ENCODE measurements around the gene TBX15. TPM values are rescaled to one million over a fixed set of nuclear protein-coding genes. Genes with fewer than 3 reads are reported as not detected.

The TBX15 gene
- not detected for total RNA-seq

DNA sequence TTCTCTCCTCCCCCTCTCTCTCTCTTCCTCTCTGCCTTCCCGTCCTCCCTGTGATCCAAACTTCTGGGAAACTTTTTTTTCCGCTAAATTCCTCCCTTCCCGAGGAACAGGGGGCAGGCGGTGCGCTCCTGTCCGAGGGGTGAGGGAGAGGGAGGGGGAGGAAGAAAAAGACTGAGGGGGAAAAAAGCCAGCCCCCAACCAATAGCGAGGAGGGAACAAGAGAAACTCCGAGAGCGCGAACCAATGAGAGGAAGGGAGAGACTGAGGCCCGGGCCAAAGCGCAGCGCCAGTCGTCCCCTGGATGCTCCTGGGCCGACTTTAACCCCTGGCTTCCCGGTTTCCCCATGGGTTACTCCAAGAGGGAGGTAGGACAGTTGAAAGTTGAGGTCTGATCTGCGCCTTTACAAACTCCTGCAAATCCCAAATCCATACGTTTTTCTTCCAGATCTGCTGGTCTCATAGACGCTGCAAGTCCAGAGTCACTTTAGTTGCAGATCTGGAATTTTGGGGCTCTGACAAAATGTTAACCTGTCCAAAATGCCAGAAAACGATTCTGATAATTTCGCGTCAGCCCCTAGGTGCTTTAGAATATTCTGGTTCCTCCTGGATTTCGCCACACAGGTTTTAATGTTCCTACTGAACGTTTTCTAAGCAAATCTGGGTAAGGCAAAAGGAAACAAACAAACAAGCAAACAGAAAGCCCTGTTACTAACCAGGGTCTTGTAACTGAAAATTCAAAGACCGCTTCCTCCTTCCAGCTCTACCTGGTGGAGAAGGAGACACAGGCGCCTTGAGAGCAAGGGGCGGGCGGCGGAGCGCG is at the start of gene TBX15:
TSS of gene TBX15 (minus strand) at position 158 of the 820 bp plus-strand sequence. CDS start 548 bp downstream, outside the sequence.
- peaks cover 43% of the 10 kb centered on the region for H3K4me1 Mint-ChIP-seq (ENCODE audit: low read depth)
- H3K36me3 Mint-ChIP-seq (ENCODE audit: low read depth) = peaks cover 15% of the 10 kb centered on the region
- peak within 1 kb of the TSS; percentile 39 for H3K4me3 Mint-ChIP-seq
- peak within 1 kb of the TSS; percentile 47 for H3K27ac Mint-ChIP-seq
- peaks cover 90% of the 10 kb centered on the region for H3K27me3 Mint-ChIP-seq (ENCODE audit: low read depth)
- intact Hi-C loops (cut with micrococcal nuclease) = no loop called here
- peaks cover 7% of the 10 kb centered on the region for H3K9me3 Mint-ChIP-seq
- CTCF ChIA-PET = interaction anchor here (1.4 kb wide), 1 partner anchor 20 kb away, joined by 3 read pairs; no protein-coding TSS in a partner anchor
- DNase-seq = no peak

DNA sequence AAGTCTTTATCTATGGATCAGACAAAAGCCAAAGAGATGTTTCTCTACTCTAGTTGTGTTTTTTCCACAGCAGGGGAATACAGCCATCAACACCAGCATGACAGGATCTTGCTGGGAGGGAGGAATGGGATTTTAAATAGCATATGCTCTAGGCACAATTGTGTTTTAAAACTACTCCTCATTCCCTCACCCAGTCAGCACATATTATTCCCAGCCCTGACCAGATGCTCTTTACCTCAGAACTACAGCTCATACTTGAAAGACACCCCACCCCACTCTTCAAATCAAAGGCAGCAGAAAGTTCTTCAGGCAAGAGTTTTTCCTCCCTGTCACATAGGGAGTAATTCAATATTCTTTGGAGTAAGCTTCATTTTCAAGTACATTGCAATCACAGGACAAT is 46.2 kb upstream of the TBX15 start:
- Mint-ChIP-seq H3K27me3 (ENCODE audit: low read depth) (no peaks in the 10 kb centered on the region), H3K4me3 (no peak overlapping the region), H3K27ac (no peak overlapping the region), H3K4me1 (ENCODE audit: low read depth) (no peaks in the 10 kb centered on the region), H3K36me3 (ENCODE audit: low read depth) (peaks cover 70% of the 10 kb centered on the region), H3K9me3 (peaks cover 4% of the 10 kb centered on the region)
- CTCF ChIA-PET = no interaction called here
- no peak for DNase-seq
- intact Hi-C loops (cut with micrococcal nuclease) = no loop called here

DNA sequence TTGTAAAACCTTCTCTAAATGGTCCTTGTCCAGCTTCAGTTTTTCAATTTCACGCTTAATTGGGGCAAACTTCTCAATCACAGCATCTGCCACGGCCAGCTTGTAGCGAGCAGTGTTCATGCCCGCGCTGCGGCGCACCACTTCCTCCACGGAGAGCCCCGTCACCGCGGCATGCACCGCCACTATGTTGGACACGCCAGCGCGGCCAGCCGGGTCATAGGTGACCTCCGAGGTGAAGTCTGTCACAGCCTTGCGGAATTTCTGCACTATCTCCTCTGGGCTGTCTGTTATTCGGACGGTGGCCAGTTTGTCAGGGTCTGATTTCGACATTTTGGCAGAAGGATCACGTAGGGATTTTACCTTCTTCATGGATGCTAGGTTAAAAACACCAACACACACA is 44.8 kb upstream of the TBX15 start:
- Mint-ChIP-seq H3K4me1 (ENCODE audit: low read depth) (no peaks in the 10 kb centered on the region), H3K4me3 (no peak overlapping the region), H3K9me3 (peaks cover 7% of the 10 kb centered on the region), H3K27me3 (ENCODE audit: low read depth) (no peaks in the 10 kb centered on the region), H3K27ac (no peak overlapping the region), H3K36me3 (ENCODE audit: low read depth) (peaks cover 66% of the 10 kb centered on the region)
- CTCF ChIA-PET = no interaction called here
- intact Hi-C loops (cut with micrococcal nuclease) = no loop called here
- DNase-seq = no peak

DNA sequence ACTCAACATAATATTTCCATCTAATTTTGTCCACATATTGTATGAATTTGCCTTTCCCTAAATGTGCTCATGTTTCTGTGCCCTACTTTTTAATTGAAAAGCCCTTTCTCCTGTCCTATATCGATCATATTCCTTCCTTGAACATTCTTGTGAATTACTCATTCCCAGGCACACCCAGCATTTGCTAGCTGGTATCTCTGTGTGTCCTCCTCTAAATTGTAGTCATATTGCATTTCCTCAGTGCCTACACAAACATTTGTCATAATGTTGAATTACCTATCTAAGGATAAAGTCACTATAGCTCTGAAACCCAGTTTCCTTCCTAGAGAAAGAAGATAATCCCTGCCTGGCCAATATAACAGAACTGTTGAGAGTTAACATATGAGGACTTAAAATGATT is 39.6 kb upstream of the TBX15 start:
- no peak overlapping the region for H3K4me3 Mint-ChIP-seq
- H3K36me3 Mint-ChIP-seq (ENCODE audit: low read depth) = peaks cover 43% of the 10 kb centered on the region
- H3K27me3 Mint-ChIP-seq (ENCODE audit: low read depth) = no peaks in the 10 kb centered on the region
- no peak overlapping the region for H3K27ac Mint-ChIP-seq
- CTCF ChIA-PET = no interaction called here
- peaks cover 18% of the 10 kb centered on the region for H3K9me3 Mint-ChIP-seq
- H3K4me1 Mint-ChIP-seq (ENCODE audit: low read depth) = no peaks in the 10 kb centered on the region
- intact Hi-C loops (cut with micrococcal nuclease) = no loop called here
- no peak for DNase-seq

DNA sequence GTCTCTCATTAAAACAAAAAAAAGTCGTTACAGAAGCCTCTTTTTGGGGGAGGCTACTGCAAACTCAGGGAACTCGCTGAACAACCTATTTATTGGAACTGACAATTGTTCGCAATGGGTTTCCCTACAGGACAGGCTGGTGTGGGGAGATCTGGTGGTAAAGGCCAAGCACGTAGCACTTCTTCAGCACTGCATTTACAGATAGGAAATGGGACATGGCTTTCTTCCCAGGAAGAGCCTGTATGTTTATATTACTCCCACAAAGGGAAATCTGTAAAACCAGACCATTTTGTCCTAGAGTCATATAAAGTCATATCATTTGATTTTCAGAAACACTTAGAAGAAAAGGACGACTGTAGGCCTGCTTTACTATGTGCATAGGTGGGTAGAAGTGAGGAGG is 38.8 kb upstream of the TBX15 start:
- H3K4me3 Mint-ChIP-seq = no peak overlapping the region
- no peak overlapping the region for H3K27ac Mint-ChIP-seq
- H3K4me1 Mint-ChIP-seq (ENCODE audit: low read depth) = no peaks in the 10 kb centered on the region
- H3K27me3 Mint-ChIP-seq (ENCODE audit: low read depth) = no peaks in the 10 kb centered on the region
- peaks cover 37% of the 10 kb centered on the region for H3K36me3 Mint-ChIP-seq (ENCODE audit: low read depth)
- DNase-seq = no peak
- peaks cover 19% of the 10 kb centered on the region for H3K9me3 Mint-ChIP-seq
- CTCF ChIA-PET = no interaction called here
- intact Hi-C loops (cut with micrococcal nuclease) = no loop called here

DNA sequence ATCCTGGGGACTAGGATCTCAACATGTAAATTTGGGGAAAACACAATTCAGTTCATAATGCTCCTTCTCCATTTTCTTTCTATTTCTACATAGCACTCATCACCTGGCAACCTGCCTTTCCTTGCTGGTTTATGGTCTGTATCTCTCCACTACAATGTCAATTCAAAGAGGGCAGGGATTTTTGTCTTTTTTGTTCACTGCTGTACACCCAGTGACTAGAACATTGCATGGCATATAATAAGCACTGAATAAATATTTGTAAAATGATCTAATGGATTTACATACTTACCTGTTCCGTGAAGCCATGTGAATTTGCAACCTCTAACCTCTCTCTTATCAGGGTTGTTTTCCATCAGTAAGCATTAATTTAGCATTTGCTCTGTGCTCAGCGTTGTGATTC is 27.4 kb upstream of the TBX15 start:
- no peaks in the 10 kb centered on the region for H3K4me1 Mint-ChIP-seq (ENCODE audit: low read depth)
- H3K36me3 Mint-ChIP-seq (ENCODE audit: low read depth) = peaks cover 26% of the 10 kb centered on the region
- intact Hi-C loops (cut with micrococcal nuclease) = no loop called here

DNA sequence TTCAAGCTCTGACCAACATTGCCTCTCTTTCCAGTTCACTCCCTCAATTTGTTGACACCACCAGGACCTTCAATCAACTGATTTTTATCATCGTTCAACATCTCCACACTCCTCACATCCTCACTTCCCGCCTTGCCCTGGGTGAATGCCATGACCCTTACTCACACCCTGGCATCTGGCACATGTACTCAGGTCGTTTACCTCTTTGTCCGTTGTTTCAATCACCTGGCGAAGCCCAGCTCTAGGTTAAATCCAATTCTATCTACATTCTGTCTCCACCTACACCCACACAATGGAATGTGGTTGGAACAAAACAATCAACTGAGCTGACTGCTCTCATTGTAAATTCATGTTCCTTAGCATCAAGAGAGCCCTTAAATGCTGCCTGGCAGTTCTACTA is 24.2 kb upstream of the TBX15 start:
- CTCF ChIA-PET = interaction anchor here (0.6 kb wide), 1 partner anchor 296 kb away, joined by 3 read pairs; no protein-coding TSS in a partner anchor
- Mint-ChIP-seq H3K4me1 (ENCODE audit: low read depth) (peaks cover 10% of the 10 kb centered on the region), H3K4me3 (no peak overlapping the region), H3K27me3 (ENCODE audit: low read depth) (peaks cover 38% of the 10 kb centered on the region), H3K9me3 (peaks cover 8% of the 10 kb centered on the region), H3K36me3 (ENCODE audit: low read depth) (peaks cover 9% of the 10 kb centered on the region), H3K27ac (no peak overlapping the region)
- no peak for DNase-seq
- intact Hi-C loops (cut with micrococcal nuclease) = no loop called here

More for the DNA sequence above, 27.4 kb upstream of the TBX15 start:
- H3K27me3 Mint-ChIP-seq (ENCODE audit: low read depth) = peaks cover 17% of the 10 kb centered on the region
- DNase-seq = no peak
- H3K4me3 Mint-ChIP-seq = no peak overlapping the region
- no peak overlapping the region for H3K27ac Mint-ChIP-seq
- CTCF ChIA-PET = no interaction called here
- peaks cover 18% of the 10 kb centered on the region for H3K9me3 Mint-ChIP-seq

DNA sequence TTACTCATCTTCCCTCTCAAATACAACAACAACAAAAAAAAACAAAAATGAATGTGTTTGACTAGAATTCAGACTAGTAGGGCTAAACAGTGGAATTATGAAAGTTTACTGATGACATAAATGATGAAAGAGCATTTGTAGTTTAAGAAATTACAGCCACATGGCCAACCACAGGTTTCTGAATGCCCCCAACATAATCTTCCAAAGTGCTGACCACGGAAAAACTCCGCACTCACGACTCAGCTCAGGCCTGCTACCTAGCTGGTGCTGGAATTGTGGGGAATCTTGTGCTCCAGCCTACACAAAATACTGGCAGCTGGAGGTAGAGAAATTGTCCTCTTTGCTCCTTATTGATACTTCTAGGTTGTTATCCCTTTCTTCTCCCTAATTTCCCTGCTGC is 23.6 kb upstream of the TBX15 start:
- Mint-ChIP-seq H3K36me3 (ENCODE audit: low read depth) (peaks cover 9% of the 10 kb centered on the region), H3K27me3 (ENCODE audit: low read depth) (peaks cover 43% of the 10 kb centered on the region), H3K27ac (no peak overlapping the region), H3K9me3 (peaks cover 8% of the 10 kb centered on the region), H3K4me1 (ENCODE audit: low read depth) (peaks cover 10% of the 10 kb centered on the region), H3K4me3 (no peak overlapping the region)
- intact Hi-C loops (cut with micrococcal nuclease) = no loop called here
- CTCF ChIA-PET = interaction anchor here (0.6 kb wide), 1 partner anchor 87 kb away, joined by 3 read pairs; no protein-coding TSS in a partner anchor
- DNase-seq = no peak

DNA sequence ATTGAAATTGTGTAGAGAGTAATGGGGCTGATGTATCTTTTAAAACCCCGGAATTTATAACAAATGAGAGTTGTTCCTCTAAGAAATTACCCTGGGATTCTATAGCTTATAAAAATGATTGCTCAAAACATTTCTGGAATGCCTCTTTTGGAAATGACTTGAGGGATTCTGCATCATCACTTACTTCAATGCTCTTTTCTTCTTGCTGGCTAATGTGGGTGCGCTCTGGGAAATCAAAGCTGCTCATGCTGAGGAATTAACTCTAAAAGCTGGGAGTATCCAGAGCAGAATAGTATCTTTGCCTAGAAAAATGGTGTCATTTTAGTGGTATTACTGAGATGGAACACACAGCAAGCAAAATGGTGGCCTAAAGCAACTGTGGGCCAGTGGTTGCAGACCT is 23.0 kb upstream of the TBX15 start:
- Mint-ChIP-seq H3K4me3 (no peak overlapping the region), H3K27ac (no peak overlapping the region), H3K4me1 (ENCODE audit: low read depth) (peaks cover 13% of the 10 kb centered on the region), H3K9me3 (peaks cover 8% of the 10 kb centered on the region), H3K27me3 (ENCODE audit: low read depth) (peaks cover 49% of the 10 kb centered on the region), H3K36me3 (ENCODE audit: low read depth) (peaks cover 11% of the 10 kb centered on the region)
- DNase-seq = no peak
- CTCF ChIA-PET = interaction anchor here (0.6 kb wide), 1 partner anchor 87 kb away, joined by 3 read pairs; no protein-coding TSS in a partner anchor
- intact Hi-C loops (cut with micrococcal nuclease) = no loop called here

DNA sequence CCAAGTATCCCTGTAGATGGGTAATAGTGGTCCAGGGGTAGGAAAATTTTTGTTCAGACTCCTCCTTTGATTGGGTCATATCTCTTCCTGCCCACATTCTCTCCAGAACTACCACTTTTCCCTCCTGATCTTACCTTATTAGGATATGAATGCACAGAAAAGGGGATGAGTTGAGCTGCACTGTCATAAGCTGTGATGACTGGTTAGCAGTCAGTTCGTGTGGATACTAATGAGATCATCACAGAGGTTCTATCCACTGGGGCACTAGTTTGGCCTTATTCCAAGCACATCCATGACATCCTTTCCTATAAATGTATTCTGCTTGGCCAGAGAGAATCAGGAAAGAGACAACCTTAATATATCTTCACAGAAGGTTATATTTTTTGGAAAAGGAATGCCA is 22.1 kb upstream of the TBX15 start:
- H3K4me1 Mint-ChIP-seq (ENCODE audit: low read depth) = peaks cover 13% of the 10 kb centered on the region
- no peak for DNase-seq
- peaks cover 56% of the 10 kb centered on the region for H3K27me3 Mint-ChIP-seq (ENCODE audit: low read depth)
- CTCF ChIA-PET = no interaction called here
- no peak overlapping the region for H3K4me3 Mint-ChIP-seq
- H3K9me3 Mint-ChIP-seq = peaks cover 8% of the 10 kb centered on the region
- intact Hi-C loops (cut with micrococcal nuclease) = no loop called here
- H3K27ac Mint-ChIP-seq = no peak overlapping the region
- peaks cover 11% of the 10 kb centered on the region for H3K36me3 Mint-ChIP-seq (ENCODE audit: low read depth)

DNA sequence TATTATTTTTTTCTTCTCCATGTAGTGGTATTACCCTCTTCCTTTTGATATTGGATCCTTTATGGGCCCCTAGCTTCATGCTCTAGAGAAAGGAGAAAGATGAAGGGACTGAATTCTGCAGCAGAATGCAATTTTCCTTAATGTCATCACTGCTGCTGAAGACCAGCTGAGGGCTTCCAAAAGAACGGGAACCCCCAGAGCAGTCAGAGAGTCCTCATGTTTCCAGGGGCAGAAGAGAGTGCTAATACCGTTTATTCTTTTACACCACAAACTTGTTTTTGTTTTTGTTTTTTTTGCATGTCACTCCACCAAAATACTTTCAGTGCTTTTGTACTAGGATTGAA is 21.1 kb upstream of the TBX15 start:
- no peak for DNase-seq
- CTCF ChIA-PET = interaction anchor here (0.6 to 1.6 kb wide), 7 partner anchors 9 to 447 kb away, joined by 3 to 11 read pairs (median 3); no protein-coding TSS in a partner anchor
- intact Hi-C loops (cut with micrococcal nuclease) = loop anchor here (10.0 kb wide), 1 partner anchor 356 kb away; the partner anchor contains the start of gene HAO2
- Mint-ChIP-seq H3K4me1 (ENCODE audit: low read depth) (peaks cover 13% of the 10 kb centered on the region), H3K9me3 (peaks cover 8% of the 10 kb centered on the region), H3K36me3 (ENCODE audit: low read depth) (peaks cover 10% of the 10 kb centered on the region), H3K27me3 (ENCODE audit: low read depth) (peaks cover 62% of the 10 kb centered on the region), H3K27ac (no peak overlapping the region), H3K4me3 (no peak overlapping the region)

DNA sequence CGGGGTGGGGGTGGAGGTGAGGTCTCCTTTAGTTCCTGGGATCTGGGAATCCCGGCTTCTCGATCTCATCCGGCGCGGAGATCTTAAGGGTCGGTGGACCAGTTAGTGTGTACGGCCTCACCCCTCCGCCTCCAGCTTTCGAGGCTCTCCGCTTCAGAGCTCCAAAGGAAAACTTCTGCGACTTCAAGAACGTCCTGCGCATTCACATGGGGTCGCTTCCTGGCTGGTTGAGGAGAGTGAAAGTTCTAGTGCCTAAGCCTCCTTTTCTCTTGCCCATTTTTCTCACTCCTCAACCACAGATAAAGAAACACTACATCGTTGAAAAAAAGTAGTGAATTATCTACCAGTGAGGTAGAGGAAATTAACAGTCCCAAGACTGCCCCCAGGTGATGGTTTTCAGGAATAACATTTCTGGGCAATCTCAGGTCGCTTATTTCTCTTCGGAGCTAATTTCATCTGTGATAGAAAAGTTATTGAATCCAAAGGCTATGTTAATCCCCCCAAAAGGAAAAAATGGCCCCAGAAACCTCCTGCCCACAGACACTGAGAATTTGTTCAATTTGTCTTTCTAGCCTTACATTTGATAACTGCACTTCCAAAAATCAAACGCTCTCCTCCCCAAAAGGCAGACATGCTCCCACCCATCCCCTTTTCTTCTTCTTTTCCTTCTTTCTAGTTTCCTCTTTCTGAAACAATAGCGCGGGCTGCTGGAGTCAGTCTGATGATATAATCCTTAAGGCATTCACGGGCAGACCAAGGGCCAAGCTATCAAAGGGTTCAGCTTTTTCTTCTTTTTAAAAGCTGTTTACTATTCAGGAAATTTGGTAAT is 20.6 kb upstream of the TBX15 start:
- H3K36me3 Mint-ChIP-seq (ENCODE audit: low read depth) = peaks cover 10% of the 10 kb centered on the region
- CTCF ChIA-PET = interaction anchor here (0.6 to 1.6 kb wide), 9 partner anchors 9 to 849 kb away, joined by 3 to 11 read pairs (median 3); no protein-coding TSS in a partner anchor
- peaks cover 13% of the 10 kb centered on the region for H3K4me1 Mint-ChIP-seq (ENCODE audit: low read depth)
- intact Hi-C loops (cut with micrococcal nuclease) = loop anchor here (1.0 to 10.0 kb wide), 5 partner anchors 23 to 931 kb away; partner anchors contain the start of gene HAO2
- H3K4me3 Mint-ChIP-seq = peak overlapping the region; percentile 46
- peaks cover 68% of the 10 kb centered on the region for H3K27me3 Mint-ChIP-seq (ENCODE audit: low read depth)
- H3K27ac Mint-ChIP-seq = no peak overlapping the region
- H3K9me3 Mint-ChIP-seq = peaks cover 8% of the 10 kb centered on the region
- DNase-seq = peak; percentile 55

Data from activated naive CD4-positive, alpha-beta T cell treated with anti-CD3 and anti-CD28 coated beads for 36 hours (primary cell).